GM21576 (cell line): ENCODE results near the gene SAG.
A peak's percentile ranks its signal among the peaks of the same experiment; 100 is the strongest.

Experiments
- ATAC-seq: cut with Tn5 transposase; IDR thresholded peaks from one replicate; pipeline ENCODE4 v1.9.1; 2021; ENCODE audit warnings: mild to moderate bottlenecking, moderate library complexity; ENCODE audit not compliant: unreplicated experiment

SAG gene

GRCh38 chr2:233353769-233354499, 46.3 kb downstream of the SAG start, which contains the start of gene DGKD:
TSS of gene DGKD (plus strand) at chr2:233354494. CDS start at chr2:233354519, 25 bp downstream.
- peak; percentile 41 for ATAC-seq

GRCh38 chr2:233354500-233354924, 46.9 kb downstream of the SAG start:
- peak; percentile 33 for ATAC-seq

- ATAC-seq: no peak
These were observed 47.5 kb downstream of the SAG start for GRCh38 chr2:233354971-233355574.

GRCh38 chr2:233355916-233356315, 48.3 kb downstream of the SAG start:
- ATAC-seq: no peak

- ATAC-seq: no peak
These were observed 49.1 kb downstream of the SAG start for GRCh38 chr2:233356546-233357308.

GRCh38 chr2:233358335-233358734, 50.7 kb downstream of the SAG start:
- ATAC-seq: no peak

GRCh38 chr2:233358947-233359346, 51.3 kb downstream of the SAG start:
- ATAC-seq: no peak

- ATAC-seq: no peak
These were observed 52.2 kb downstream of the SAG start for GRCh38 chr2:233359823-233360222.

- no peak for ATAC-seq
These were observed 53.2 kb downstream of the SAG start for GRCh38 chr2:233360771-233361176.

- ATAC-seq: no peak
These were observed 53.7 kb downstream of the SAG start for GRCh38 chr2:233361297-233361696.

GRCh38 chr2:233362742-233363141, 55.1 kb downstream of the SAG start:
- ATAC-seq: no peak

GRCh38 chr2:233363744-233364235, 56.2 kb downstream of the SAG start:
- no peak for ATAC-seq

- no peak for ATAC-seq
These were observed 58.4 kb downstream of the SAG start for GRCh38 chr2:233365861-233366520.

- no peak for ATAC-seq
These were observed 60.0 kb downstream of the SAG start for GRCh38 chr2:233367586-233367985.

GRCh38 chr2:233368756-233369155, 61.1 kb downstream of the SAG start:
- no peak for ATAC-seq

- no peak for ATAC-seq
These were observed 61.8 kb downstream of the SAG start for GRCh38 chr2:233369462-233369861.

GRCh38 chr2:233369897-233370685, 62.5 kb downstream of the SAG start:
- no peak for ATAC-seq

- no peak for ATAC-seq
These were observed 64.0 kb downstream of the SAG start for GRCh38 chr2:233371641-233372040.

- ATAC-seq: no peak
These were observed 65.2 kb downstream of the SAG start for GRCh38 chr2:233372855-233373254.

GRCh38 chr2:233373316-233373715, 65.7 kb downstream of the SAG start:
- ATAC-seq: no peak
